GM12878 (cell line): ENCODE data around the gene COPS7A. TPM values are rescaled to one million over a fixed set of nuclear protein-coding genes. Genes with fewer than 3 reads are reported as not detected.

Source experiments
- ATAC-seq: fragments of 200-7000 bp; cut with Tn5 transposase; 3 replicates; pipeline ENCODE4 v1.9.1; 2020; ENCODE audit warnings: mild to moderate bottlenecking, moderate library complexity
- BruUV-seq: library from RNA; stranded (reverse); fragments of 400-500 nt; replicated peaks from 2 replicates; lab custom pipeline; 2021; lab: Mats Ljungman, UMichigan
- CTCF ChIA-PET: fragments of 300-600 bp; sonication (Branson Sonifier 250); formaldehyde crosslinking; extraction: SDS; loops from one replicate; lab custom pipeline; 2021; ENCODE audit warnings: inconsistent platforms; lab: Yijun Ruan, JAX
- POLR2A ChIA-PET: fragments of 350-600 bp; formaldehyde crosslinking; extraction: SDS; loops from one replicate; lab custom pipeline; 2021; ENCODE audit warnings: inconsistent platforms; lab: Charles Lee
- RAD21 ChIA-PET: fragments of 300-600 bp; sonication (Branson Sonifier 250); formaldehyde crosslinking; loops from one replicate; lab custom pipeline; 2023; ENCODE audit warnings: antibody characterized with exemption; ENCODE audit not compliant: unreplicated experiment; lab: Charles Lee
- SMC1A ChIA-PET: fragments of 300-600 bp; sonication (Branson Sonifier 250); formaldehyde crosslinking; loops from one replicate; lab custom pipeline; 2023; ENCODE audit not compliant: unreplicated experiment, uncharacterized antibody; lab: Charles Lee
- DNase-seq: peaks from one replicate; pipeline ENCODE4 v3.0.0-alpha.2; 2011; ENCODE audit warnings: low read depth, low spot score
- FAIRE-seq: peaks from 3 replicates; lab custom pipeline; 2011; peaks lifted over from hg19 to GRCh38; lab: Jason Lieb, UNC
- H2AFZ ChIP-seq: 2 replicates; pipeline ENCODE4 v1.6.0; 2011; ENCODE audit warnings: low read depth, low read length, control low read depth; ENCODE audit not compliant: control insufficient read depth
- H3K27ac ChIP-seq: 2 replicates; pipeline ENCODE4 v1.5.1; 2011; ENCODE audit warnings: control low read depth; ENCODE audit not compliant: control insufficient read depth, insufficient read depth
- H3K27me3 ChIP-seq, 2 experiments: replicated peaks in 1 of 2; 2 replicates each; pipeline versions ENCODE4 v1.6.0 to v1.6.1; 2011; ENCODE audit warnings: low read length in 1 of 2; ENCODE audit not compliant: control insufficient read depth in 2 of 2, insufficient read depth in 2 of 2
- H3K36me3 ChIP-seq, 2 experiments: 2 replicates each; pipeline ENCODE4 v1.5.1; 2011; ENCODE audit warnings: low read length in 1 of 2; ENCODE audit not compliant: control insufficient read depth in 2 of 2, insufficient read depth in 2 of 2
- H3K4me1 ChIP-seq: 2 replicates; pipeline ENCODE4 v1.6.1; 2011; ENCODE audit warnings: mild to moderate bottlenecking, low read length, moderate library complexity, mixed read lengths; ENCODE audit not compliant: control insufficient read depth, insufficient read depth
- H3K4me2 ChIP-seq: 2 replicates; pipeline ENCODE4 v1.6.0; 2011; ENCODE audit warnings: control low read depth; ENCODE audit not compliant: control insufficient read depth, insufficient read depth
- H3K4me3 ChIP-seq: fragments of 200-600 bp; sonication (generic); 2 replicates; pipeline ENCODE4 v1.5.1; 2016
- H3K79me2 ChIP-seq: 2 replicates; pipeline ENCODE4 v1.6.0; 2011; ENCODE audit warnings: low read length; ENCODE audit not compliant: control insufficient read depth, insufficient read depth
- H3K9ac ChIP-seq: 2 replicates; pipeline ENCODE4 v1.8.0; 2011; ENCODE audit warnings: low read length, control low read depth, mixed read lengths; ENCODE audit not compliant: control insufficient read depth, insufficient read depth
- H3K9me3 ChIP-seq: replicated peaks from 3 replicates; pipeline ENCODE4 v1.5.1; 2011; ENCODE audit warnings: mild to moderate bottlenecking, low read length; ENCODE audit not compliant: control insufficient read depth, insufficient read depth
- H4K20me1 ChIP-seq: 2 replicates; pipeline ENCODE4 v1.6.0; 2011; ENCODE audit not compliant: control insufficient read depth, insufficient read depth
- BMI1 ChIP-seq: fragments of 450-650 bp; IDR thresholded peaks from 2 replicates; pipeline ENCODE4 v1.6.1; 2016; ENCODE audit warnings: mild to moderate bottlenecking, moderate library complexity, borderline replicate concordance
- CHD2 ChIP-seq: IDR thresholded peaks from 2 replicates; pipeline ENCODE4 v1.6.1; 2011; ENCODE audit warnings: low read depth, low read length, improper control_type of control experiment, borderline replicate concordance
- CREB1 ChIP-seq: IDR thresholded peaks from 2 replicates; pipeline ENCODE4 v1.6.1; 2012; ENCODE audit warnings: low read depth, mild to moderate bottlenecking, inconsistent platforms
- CUX1 ChIP-seq: IDR thresholded peaks from 2 replicates; pipeline ENCODE4 v1.6.1; 2012; ENCODE audit warnings: improper control_type of control experiment, low read depth, low read length; ENCODE audit not compliant: insufficient replicate concordance
- E2F4 ChIP-seq: IDR thresholded peaks from 2 replicates; pipeline ENCODE4 v1.6.1; 2012; ENCODE audit warnings: low read depth, low read length, improper control_type of control experiment
- ESRRA ChIP-seq: IDR thresholded peaks from 2 replicates; pipeline ENCODE4 v1.6.1; 2012; ENCODE audit warnings: mild to moderate bottlenecking, low read length, improper control_type of control experiment
- FOXK2 ChIP-seq: fragments of 450-650 bp; IDR thresholded peaks from 2 replicates; pipeline ENCODE4 v1.6.1; 2017; ENCODE audit warnings: mild to moderate bottlenecking, moderate library complexity
- HCFC1 ChIP-seq: fragments of 150-350 bp; IDR thresholded peaks from 2 replicates; pipeline ENCODE4 v1.6.1; 2014; ENCODE audit warnings: low read length
- MLLT1 ChIP-seq: fragments of 450-650 bp; IDR thresholded peaks from 2 replicates; pipeline ENCODE4 v1.6.1; 2016; ENCODE audit warnings: mild to moderate bottlenecking
- NFXL1 ChIP-seq: fragments of 450-650 bp; IDR thresholded peaks from 2 replicates; pipeline ENCODE4 v1.6.1; 2017; ENCODE audit warnings: antibody characterized with exemption, mild to moderate bottlenecking, borderline replicate concordance
- PKNOX1 ChIP-seq: fragments of 450-650 bp; IDR thresholded peaks from 2 replicates; pipeline ENCODE4 v1.6.1; 2016; ENCODE audit warnings: mild to moderate bottlenecking
- PML ChIP-seq: IDR thresholded peaks from 2 replicates; pipeline ENCODE4 v1.6.1; 2012; ENCODE audit warnings: low read length, inconsistent platforms
- ZBTB33 ChIP-seq: fragments of 450-650 bp; IDR thresholded peaks from 2 replicates; pipeline ENCODE4 v1.6.1; 2017; ENCODE audit warnings: mild to moderate bottlenecking
- WGBS: methylation state at CpG from one replicate; pipeline ENCODE4 v1.1.6; 2016; ENCODE audit warnings: low lambda C conversion rate; ENCODE audit not compliant: insufficient replicate concordance, insufficient coverage; ENCODE audit errors: missing lambda C conversion rate; 5-methylcytosine and 5-hydroxymethylcytosine counted together
- in situ Hi-C: fragments of 300-500 bp; cut with MboI; formaldehyde crosslinking; loops from 9 replicates; pipeline ENCODE4 v1.14.3; 2018; ENCODE audit warnings: mixed read lengths
- intact Hi-C: fragments of 100-400 bp; cut with micrococcal nuclease; formaldehyde crosslinking; loops from one replicate; pipeline ENCODE4 v1.14.2; 2022; ENCODE audit not compliant: unreplicated experiment
- polyA plus RNA-seq, 11 experiments: library from polyadenylated mRNA; depleted of rRNA in 4 of 11; unstranded in 6 of 11; stranded (reverse) in 5 of 11; fragments of >200 nt; fragmentation: Nextera tagmentation in 4 of 11; fragmentation: Illumina TruSeq in 1 of 11; extraction: Ambion mirVana in 4 of 11; extraction: Trizol in 1 of 11; gene quantifications; 1 replicate in 1 of 11; 2 replicates in 10 of 11; pipeline versions ENCODE4 v1.2.1 to v1.2.3, GENCODE V29; 2011 to 2016; ENCODE audit warnings: inconsistent platforms in 2 of 11, missing spikeins in 2 of 11, low read depth in 1 of 11
- total RNA-seq, 4 experiments: library from RNA; depleted of rRNA in 3 of 4; stranded (reverse); fragments of >200 nt in 3 of 4; fragmentation: Illumina TruSeq in 1 of 4; extraction: Trizol in 1 of 4; gene quantifications; 2 replicates each; pipeline versions ENCODE4 v1.2.1 to v1.2.3, GENCODE V29; 2013 to 2021

Gene COPS7A
- total and polyA plus RNA-seq, 10 of the 15 experiments (the other 5 are each of a cell fraction or from before 2014, with no cell fraction given): 25.7 to 74.0 (median 51.9) TPM

- Histone ChIP-seq H3K9me3 (no peaks in the 10 kb centered on the region), H3K4me2 (peak overlapping the region; percentile 90; the same call in 1 of the 2 replicates), H3K36me3 (no peaks in the 10 kb centered on the region), H3K4me3 (no peak overlapping the region), H3K27ac (no peak overlapping the region), H3K9ac (no peak overlapping the region), H2AFZ (no peak overlapping the region), H3K4me1 (peaks cover 44% of the 10 kb centered on the region), H3K27me3 (no peaks in the 10 kb centered on the region), H3K79me2 (peaks cover 16% of the 10 kb centered on the region), H4K20me1 (no peaks in the 10 kb centered on the region)
- POLR2A ChIA-PET: interaction anchor here (0.6 to 1.5 kb wide), 3 partner anchors 10 to 247 kb away, joined by 3 to 4 read pairs (median 4); partner anchors contain the start of gene MLF2
- intact Hi-C loops: no loop called here
- ATAC-seq (no peak), FAIRE-seq (no peak), DNase-seq (no peak)
- in situ Hi-C loops: no loop called here
- RAD21 ChIA-PET: interaction anchor here (3.3 kb wide), 1 partner anchor 16 kb away, joined by 18 read pairs; the partner anchor contains the start of gene MLF2
- SMC1A ChIA-PET: interaction anchor here (1.7 kb wide), 1 partner anchor 10 kb away, joined by 5 read pairs; no protein-coding TSS in a partner anchor
- WGBS: 88% methylated on average over 3 of the region's 6 CpGs
- TF ChIP-seq E2F4 (no peak), CREB1 (no peak), NFXL1 (no peak), ESRRA (no peak), HCFC1 (no peak), CHD2 (no peak), BMI1 (no peak), CUX1 (no peak), PKNOX1 (no peak), ZBTB33 (no peak), FOXK2 (no peak), PML (no peak), MLLT1 (no peak)
- CTCF ChIA-PET: interaction anchor here (0.6 to 1.7 kb wide), 4 partner anchors 9 to 44 kb away, joined by 3 to 8 read pairs (median 4); partner anchors contain the start of gene MLF2
- BruUV-seq: no TSS peak
Observed at GRCh38 chr12:6768990-6769389, 45.1 kb downstream of the COPS7A start.
